Neural progenitor cell (in vitro differentiated cells): ENCODE measurements around the gene ALPK1. TPM values are rescaled to one million over a fixed set of nuclear protein-coding genes. Genes with fewer than 3 reads are reported as not detected.
A peak's percentile ranks its signal among the peaks of the same experiment; 100 is the strongest.
"Not testable (repeated sequence)": the region's sequence is repeated elsewhere in the genome, so short reads cannot be mapped to it uniquely, and the experiment has no call there.

ENCODE experiments used
- DNase-seq: peaks from one replicate; pipeline ENCODE4 v3.0.0-alpha.2; 2016; ENCODE audit warnings: low spot score
- H2AFZ ChIP-seq: fragments of 200-600 bp; sonication (generic); replicated peaks from 2 replicates; pipeline ENCODE4 v1.6.1; 2016; ENCODE audit warnings: antibody characterized with exemption
- H3F3A ChIP-seq: fragments of 200-600 bp; sonication (generic); 2 replicates; pipeline ENCODE4 v1.6.1; 2016; ENCODE audit warnings: antibody characterized with exemption, low read depth
- H3K27ac ChIP-seq: fragments of 200-600 bp; sonication (generic); 2 replicates; pipeline ENCODE4 v1.5.1; 2016; ENCODE audit warnings: mild to moderate bottlenecking
- H3K27me3 ChIP-seq: fragments of 200-600 bp; sonication (generic); 2 replicates; pipeline ENCODE4 v1.6.1; 2016; ENCODE audit warnings: mild to moderate bottlenecking, moderate library complexity
- H3K36me3 ChIP-seq: fragments of 200-600 bp; sonication (generic); 2 replicates; pipeline ENCODE4 v1.5.1; 2016
- H3K4me1 ChIP-seq: fragments of 200-600 bp; sonication (generic); 2 replicates; pipeline ENCODE4 v1.6.1; 2016; ENCODE audit warnings: mixed run types
- H3K4me2 ChIP-seq: fragments of 200-600 bp; sonication (generic); 2 replicates; pipeline ENCODE4 v1.6.1; 2016
- H3K4me3 ChIP-seq: fragments of 200-600 bp; sonication (generic); 2 replicates; pipeline ENCODE4 v1.5.1; 2016
- H3K79me2 ChIP-seq: fragments of 200-600 bp; sonication (generic); 2 replicates; pipeline ENCODE4 v1.6.1; 2016; ENCODE audit warnings: low read depth
- H3K9ac ChIP-seq: fragments of 200-600 bp; sonication (generic); 2 replicates; pipeline ENCODE4 v1.6.1; 2016
- H3K9me3 ChIP-seq: fragments of 200-600 bp; sonication (generic); 2 replicates; pipeline ENCODE4 v1.5.1; 2016; ENCODE audit warnings: low read depth
- H4K20me1 ChIP-seq: fragments of 200-600 bp; sonication (generic); 2 replicates; pipeline ENCODE4 v1.6.1; 2016; ENCODE audit warnings: low read depth
- H3K27ac Mint-ChIP-seq: 3 replicates; pipeline ENCODE4 v1.8.0; 2021; ENCODE audit warnings: mixed read lengths
- H3K27me3 Mint-ChIP-seq: 2 replicates; pipeline ENCODE4 v1.8.0; 2022; ENCODE audit warnings: low read depth, mild to moderate bottlenecking, inconsistent platforms, moderate library complexity, mixed read lengths; ENCODE audit not compliant: insufficient read depth
- H3K36me3 Mint-ChIP-seq: 3 replicates; pipeline ENCODE4 v1.8.0; 2021; ENCODE audit warnings: mixed read lengths
- H3K4me1 Mint-ChIP-seq: 3 replicates; pipeline ENCODE4 v1.8.0; 2021; ENCODE audit warnings: mixed read lengths
- H3K4me3 Mint-ChIP-seq: 3 replicates; pipeline ENCODE4 v1.8.0; 2021; ENCODE audit warnings: mild to moderate bottlenecking, moderate library complexity, mixed read lengths
- H3K9me3 Mint-ChIP-seq: 3 replicates; pipeline ENCODE4 v1.8.0; 2020; ENCODE audit warnings: mixed read lengths
- EZH2 ChIP-seq: fragments of 200-600 bp; sonication (generic); IDR thresholded peaks from 2 replicates; pipeline ENCODE4 v1.6.1; 2017; ENCODE audit warnings: antibody characterized with exemption, mild to moderate bottlenecking, moderate library complexity
- EZH2phosphoT487 ChIP-seq: fragments of 200-600 bp; sonication (generic); IDR thresholded peaks from 2 replicates; pipeline ENCODE4 v1.6.1; 2017; ENCODE audit warnings: antibody characterized with exemption
- total RNA-seq: library from RNA; depleted of rRNA; stranded (reverse); fragments of >200 nt; gene quantifications from 2 replicates; pipeline ENCODE4 v1.2.3, GENCODE V29; 2015; ENCODE audit warnings: low replicate concordance
- TF ChIP-seq, protein P1 (sequence below): fragments of 200-600 bp; sonication (generic); IDR thresholded peaks from 2 replicates; pipeline ENCODE4 v1.5.1; 2017; ENCODE audit warnings: antibody characterized with exemption, mild to moderate bottlenecking

Gene ALPK1
- total RNA-seq, 1 donor from 2014 or later = 0.41 TPM

GRCh38 chr4:112436987-112437386, 139.8 kb downstream of the ALPK1 start:
- Mint-ChIP-seq H3K27me3 (no peaks in the 10 kb centered on the region), H3K4me3 (no peak overlapping the region), H3K4me1 (no peaks in the 10 kb centered on the region), H3K9me3 (no peaks in the 10 kb centered on the region), H3K27ac (no peak overlapping the region), H3K36me3 (no peaks in the 10 kb centered on the region)
- Histone ChIP-seq H3K4me3 (no peak overlapping the region), H3K4me1 (no peaks in the 10 kb centered on the region), H3K4me2 (no peak overlapping the region), H3K27ac (no peak overlapping the region), H3K9ac (no peak overlapping the region), H3K9me3 (no peaks in the 10 kb centered on the region), H3F3A (no peaks in the 10 kb centered on the region), H3K27me3 (peaks cover 8% of the 10 kb centered on the region), H4K20me1 (no peaks in the 10 kb centered on the region), H3K79me2 (no peaks in the 10 kb centered on the region), H3K36me3 (no peaks in the 10 kb centered on the region), H2AFZ (no peak overlapping the region)
- no peak for DNase-seq
- no peak for TF ChIP-seq EZH2
- TF ChIP-seq, protein P1, sequence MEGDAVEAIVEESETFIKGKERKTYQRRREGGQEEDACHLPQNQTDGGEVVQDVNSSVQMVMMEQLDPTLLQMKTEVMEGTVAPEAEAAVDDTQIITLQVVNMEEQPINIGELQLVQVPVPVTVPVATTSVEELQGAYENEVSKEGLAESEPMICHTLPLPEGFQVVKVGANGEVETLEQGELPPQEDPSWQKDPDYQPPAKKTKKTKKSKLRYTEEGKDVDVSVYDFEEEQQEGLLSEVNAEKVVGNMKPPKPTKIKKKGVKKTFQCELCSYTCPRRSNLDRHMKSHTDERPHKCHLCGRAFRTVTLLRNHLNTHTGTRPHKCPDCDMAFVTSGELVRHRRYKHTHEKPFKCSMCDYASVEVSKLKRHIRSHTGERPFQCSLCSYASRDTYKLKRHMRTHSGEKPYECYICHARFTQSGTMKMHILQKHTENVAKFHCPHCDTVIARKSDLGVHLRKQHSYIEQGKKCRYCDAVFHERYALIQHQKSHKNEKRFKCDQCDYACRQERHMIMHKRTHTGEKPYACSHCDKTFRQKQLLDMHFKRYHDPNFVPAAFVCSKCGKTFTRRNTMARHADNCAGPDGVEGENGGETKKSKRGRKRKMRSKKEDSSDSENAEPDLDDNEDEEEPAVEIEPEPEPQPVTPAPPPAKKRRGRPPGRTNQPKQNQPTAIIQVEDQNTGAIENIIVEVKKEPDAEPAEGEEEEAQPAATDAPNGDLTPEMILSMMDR = no peak
- TF ChIP-seq EZH2phosphoT487 = no peak

DNA sequence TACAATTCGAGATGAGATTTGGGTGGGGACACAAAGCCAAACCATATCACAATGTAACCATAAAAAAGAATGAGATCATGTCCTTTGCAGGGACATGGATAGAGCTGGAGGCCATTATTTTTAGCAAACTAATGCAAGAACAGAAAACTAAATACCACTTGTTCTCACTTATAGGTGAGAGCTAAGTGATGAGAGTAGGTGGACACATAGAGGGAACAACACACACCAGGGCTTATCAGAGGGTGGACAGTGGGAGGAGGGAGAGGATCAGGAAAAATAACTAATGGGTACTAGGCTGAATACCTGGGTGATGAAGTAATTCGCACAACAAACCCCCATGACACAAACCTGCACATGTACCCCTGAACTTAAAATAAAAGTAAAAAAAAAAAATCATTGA, 145.1 kb downstream of the ALPK1 start:
- H3K27ac ChIP-seq, H3K4me2 ChIP-seq, H4K20me1 ChIP-seq, H3K4me3 Mint-ChIP-seq, H3K4me1 Mint-ChIP-seq, H3K4me3 ChIP-seq, H3K27me3 ChIP-seq, H3K9ac ChIP-seq, H3F3A ChIP-seq, DNase-seq, H3K36me3 ChIP-seq, H3K27ac Mint-ChIP-seq, H3K79me2 ChIP-seq, H3K27me3 Mint-ChIP-seq, H3K4me1 ChIP-seq, H3K36me3 Mint-ChIP-seq, H2AFZ ChIP-seq: not testable (repeated sequence)
- H3K9me3 Mint-ChIP-seq = peaks cover 19% of the 10 kb centered on the region
- peaks cover 11% of the 10 kb centered on the region for H3K9me3 ChIP-seq

DNA sequence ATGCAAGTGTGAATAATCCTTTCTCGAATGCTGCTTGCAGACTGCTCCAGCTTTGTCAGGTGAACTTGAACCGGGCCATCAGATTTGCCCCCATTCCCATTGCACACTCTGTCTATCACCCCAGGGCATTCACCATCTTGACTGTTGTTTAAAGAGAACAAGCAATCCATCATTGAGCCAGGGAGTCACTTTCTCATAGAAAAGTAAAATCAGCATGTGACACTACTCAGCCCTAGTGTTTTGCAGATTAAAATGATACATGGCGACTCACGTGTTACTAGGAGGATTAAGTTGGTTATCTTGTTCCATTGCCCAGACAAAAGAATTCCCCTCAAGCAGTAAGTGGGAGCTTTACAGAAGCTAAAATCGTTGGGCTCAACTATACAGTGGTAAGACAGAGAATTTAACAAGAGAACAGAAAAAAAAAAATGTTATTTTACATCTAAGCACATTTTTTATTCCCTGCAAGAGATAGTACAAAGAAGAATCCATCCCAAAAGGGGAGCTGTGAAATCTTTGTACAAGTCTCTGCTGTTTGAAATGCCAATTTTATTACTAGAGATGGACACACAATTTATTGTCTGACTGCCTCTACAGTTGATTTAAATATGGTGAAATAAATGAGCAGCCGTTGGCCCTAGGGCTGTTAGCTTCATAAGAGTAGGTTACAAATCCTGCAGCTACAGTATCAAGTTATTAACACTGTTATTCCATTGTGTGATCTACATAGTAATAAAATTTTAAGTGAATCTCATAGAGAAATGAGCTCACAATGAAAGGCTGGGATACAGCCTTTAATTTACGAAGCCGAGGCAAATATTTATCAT, 151.3 kb downstream of the ALPK1 start:
- TF ChIP-seq EZH2 = no peak
- peak; percentile 54 for TF ChIP-seq EZH2phosphoT487
- DNase-seq = peak; percentile 47
- H3K4me1 ChIP-seq = peaks cover 55% of the 10 kb centered on the region
- no peak overlapping the region for H3K4me3 Mint-ChIP-seq
- H3K9me3 ChIP-seq = peaks cover 11% of the 10 kb centered on the region
- peaks cover 27% of the 10 kb centered on the region for H3K4me1 Mint-ChIP-seq
- H3K27ac ChIP-seq = no peak overlapping the region
- no peak overlapping the region for H3K27ac Mint-ChIP-seq
- peaks cover 19% of the 10 kb centered on the region for H3K9me3 Mint-ChIP-seq
- no peak overlapping the region for H3K4me3 ChIP-seq
- H3F3A ChIP-seq = peaks cover 24% of the 10 kb centered on the region
- H3K27me3 ChIP-seq = peaks cover 4% of the 10 kb centered on the region
- peaks cover 11% of the 10 kb centered on the region for H3K27me3 Mint-ChIP-seq
- peaks cover 2% of the 10 kb centered on the region for H3K36me3 ChIP-seq
- H3K36me3 Mint-ChIP-seq = no peaks in the 10 kb centered on the region
- no peak overlapping the region for H3K4me2 ChIP-seq
- no peak overlapping the region for H2AFZ ChIP-seq
- no peak overlapping the region for H3K9ac ChIP-seq
- H3K79me2 ChIP-seq = no peaks in the 10 kb centered on the region
- no peaks in the 10 kb centered on the region for H4K20me1 ChIP-seq

DNA sequence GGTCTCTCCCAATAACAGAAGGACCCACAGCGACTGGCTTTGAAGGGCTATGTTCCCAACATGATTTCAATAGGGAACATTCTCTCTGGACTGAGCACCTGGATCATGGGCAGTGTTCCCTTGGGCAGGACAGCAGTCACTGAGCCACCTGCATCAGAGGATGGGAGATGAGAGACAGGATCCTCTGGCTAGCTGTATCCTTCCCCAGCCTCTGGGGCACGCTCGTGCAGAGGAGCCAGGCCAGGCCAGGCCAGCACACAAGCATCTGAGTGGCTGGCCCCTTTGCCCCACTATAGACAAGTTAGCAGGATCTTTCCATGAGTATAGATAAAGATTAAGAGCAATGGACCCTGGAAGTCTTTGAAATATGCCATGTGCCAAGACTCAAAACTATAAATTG, 152.5 kb downstream of the ALPK1 start:
- Mint-ChIP-seq H3K9me3 (peaks cover 14% of the 10 kb centered on the region), H3K27me3 (peaks cover 11% of the 10 kb centered on the region), H3K36me3 (no peaks in the 10 kb centered on the region), H3K4me3 (no peak overlapping the region), H3K27ac (no peak overlapping the region), H3K4me1 (peaks cover 26% of the 10 kb centered on the region)
- no peak for DNase-seq
- no peak overlapping the region for H3K9ac ChIP-seq
- H3K4me3 ChIP-seq = no peak overlapping the region
- H3K27ac ChIP-seq = no peak overlapping the region
- no peaks in the 10 kb centered on the region for H4K20me1 ChIP-seq
- H3K4me2 ChIP-seq = no peak overlapping the region
- no peak for TF ChIP-seq EZH2
- TF ChIP-seq, protein P1 = no peak
- TF ChIP-seq EZH2phosphoT487 = no peak
- peaks cover under 1% of the 10 kb centered on the region for H3K36me3 ChIP-seq
- H3K9me3 ChIP-seq = peaks cover 11% of the 10 kb centered on the region
- no peaks in the 10 kb centered on the region for H3K79me2 ChIP-seq
- H3K4me1 ChIP-seq = peaks cover 63% of the 10 kb centered on the region
- peaks cover 24% of the 10 kb centered on the region for H3F3A ChIP-seq
- H3K27me3 ChIP-seq = peaks cover 4% of the 10 kb centered on the region
- no peak overlapping the region for H2AFZ ChIP-seq
